Heart left ventricle (tissue), 16 donors: ENCODE data around the gene NCDN. TPM values are rescaled to one million over a fixed set of nuclear protein-coding genes. Genes with fewer than 3 reads are reported as not detected.

Experiments
- ATAC-seq, 4 donors: fragments of 200-7000 bp; cut with Tn5 transposase; one replicate each; pipeline ENCODE4 v1.9.1; 2020 to 2022; ENCODE audit warnings: moderate library complexity in 4 of 4, mild to moderate bottlenecking in 3 of 4, moderate number of reproducible peaks in 1 of 4
- DNase-seq, 5 donors: peaks; one replicate each; pipeline ENCODE4 v3.0.0-alpha.2; 2020
- H3K27ac ChIP-seq, 12 donors: fragments of 200-600 bp; sonication (generic) in 4 of 12; one replicate each; pipeline versions ENCODE4 v1.5.0 to v1.8.0; 2016 to 2022; ENCODE audit warnings: mild to moderate bottlenecking in 2 of 12
- H3K27me3 ChIP-seq, 9 donors: fragments of 200-600 bp; sonication (generic) in 2 of 9; one replicate each; pipeline versions ENCODE4 v1.5.1 to v1.8.0; 2016 to 2022; ENCODE audit warnings: mild to moderate bottlenecking in 3 of 9
- H3K36me3 ChIP-seq, 9 donors: fragments of 200-600 bp; sonication (generic) in 2 of 9; one replicate each; pipeline versions ENCODE4 v1.5.0 to v1.8.0; 2018 to 2022; ENCODE audit warnings: mild to moderate bottlenecking in 2 of 9
- H3K4me1 ChIP-seq, 12 donors: fragments of 200-600 bp; sonication (generic) in 4 of 12; one replicate each; pipeline versions ENCODE4 v1.5.0 to v1.8.0; 2016 to 2022; ENCODE audit warnings: mild to moderate bottlenecking in 3 of 12
- H3K4me3 ChIP-seq, 12 donors: fragments of 200-600 bp; sonication (generic) in 4 of 12; one replicate each; pipeline versions ENCODE4 v1.5.0 to v1.8.0; 2017 to 2022; ENCODE audit warnings: mild to moderate bottlenecking in 9 of 12, moderate library complexity in 4 of 12
- H3K9me3 ChIP-seq, 12 donors: fragments of 200-600 bp; sonication (generic) in 4 of 12; one replicate each; pipeline versions ENCODE4 v1.5.0 to v1.8.0; 2016 to 2022; ENCODE audit warnings: mild to moderate bottlenecking in 1 of 12
- POLR2A ChIP-seq, 2 donors: fragments of 450-650 bp; IDR thresholded peaks; one replicate each; pipeline ENCODE4 v1.6.1; 2017; ENCODE audit warnings: antibody characterized with exemption in 2 of 2, mild to moderate bottlenecking in 2 of 2, moderate library complexity in 2 of 2
- WGBS, 4 donors: extraction: QIAGEN DNeasy Blood & Tissue Kit in 2 of 4; methylation state at CpG; one replicate each; pipeline versions ENCODE4 v1.1.5 to v1.1.7; 2013 to 2018; 5-methylcytosine and 5-hydroxymethylcytosine counted together
- intact Hi-C, 10 donors: fragments of 100-400 bp; cut with DNase I; formaldehyde crosslinking; loops; one replicate each; pipeline versions ENCODE4 v1.11.1 to v1.14.2; 2022
- polyA plus RNA-seq, 2 donors: library from polyadenylated mRNA; stranded (reverse); fragments of 200-250 nt; gene quantifications; one replicate each; pipeline ENCODE4 v1.2.3, GENCODE V29; 2013
- total RNA-seq, 9 donors: library from RNA; depleted of rRNA in 2 of 9; stranded (reverse); fragments of >200 nt in 2 of 9; fragmentation: NEBNext Ultra II Directional in 3 of 9; extraction: Animal tissue kit (Norgen Biotek cat#: 25700) in 3 of 9; gene quantifications; one replicate each; pipeline versions ENCODE4 v1.1.0 to v1.2.4, GENCODE V29; 2016 to 2023
- TF ChIP-seq, protein P1 (sequence below), 12 donors: fragments of 200-600 bp; sonication (generic) in 4 of 12; IDR thresholded peaks; one replicate each; pipeline versions ENCODE4 v1.5.0 to v1.8.0; 2018 to 2022; ENCODE audit warnings: antibody characterized with exemption in 12 of 12, mild to moderate bottlenecking in 5 of 12
- donor health status: ischemic (EF 13 %, LVEDD 7.1; RV severe dilation, severe dysfunction).
- donor health status: healthy with polysubstance abuse.
- donor health status: DM: no; HTN: yes; CAD: no.
- donor health status: DM: no; HTN: no; CAD: no.
- donor health status: ischemic (EF 25% LVEDD 6.9; RV normal size, moderate dysfunction).
- donor health status: ischemic (EF 25% LVEDD 5.7; RV mildly dilated, moderate dysfunction).
- donor health status: healthy.
- donor health status: DM: yes; HTN: yes; CAD: no.
- donor health status: ischemic (EF 35%, LVEDD 5.7; RV mildly dilated, moderate dysfunction).
- donor health status: nonischemic (EF 11% LVEDD 7.7; RV severe dilation, severe dysfunction).
- donor health status: DM: yes; HTN: yes; CAD: no.
- donor health status: PGD.
- donor health status: ischemic (EF 29% LVEDD 5.4; RV normal size, mild dysfunction).
- donor health status: nonischemic (EF 23%, LVEDD 6.1; RV moderate dilation, normal function).

The NCDN gene
- total and polyA plus RNA-seq, 11 donors, result 14.6 to 44.4 (median 31.8) TPM

GRCh38 chr1:35554266-35555211 lies 3.1 kb upstream of the NCDN start:
- H3K27ac ChIP-seq, result peak overlapping the region in 8 of 12 donors; percentile 10 to 37 (median 20)
- no peaks in the 10 kb centered on the region for H3K27me3 ChIP-seq
- no peaks in the 10 kb centered on the region for H3K9me3 ChIP-seq
- H3K4me1 ChIP-seq, result peaks cover 0 to 53% (median 45%) of the 10 kb centered on the region in 12 donors
- WGBS, 4 donors, result 33 to 41% (median 37%) methylated on average over 7 of the region's 7 CpGs
- H3K36me3 ChIP-seq, result peaks cover 0 to 47% (median 43%) of the 10 kb centered on the region in 9 donors
- intact Hi-C loops, result loop anchor here in 3 of 10 donors (5.0 to 10.0 kb wide), 2 partner anchors 102 to 360 kb away; partner anchors contain the start of gene SFPQ (in 2 of the 3)
- ATAC-seq, result no peak
- TF ChIP-seq, protein P1, sequence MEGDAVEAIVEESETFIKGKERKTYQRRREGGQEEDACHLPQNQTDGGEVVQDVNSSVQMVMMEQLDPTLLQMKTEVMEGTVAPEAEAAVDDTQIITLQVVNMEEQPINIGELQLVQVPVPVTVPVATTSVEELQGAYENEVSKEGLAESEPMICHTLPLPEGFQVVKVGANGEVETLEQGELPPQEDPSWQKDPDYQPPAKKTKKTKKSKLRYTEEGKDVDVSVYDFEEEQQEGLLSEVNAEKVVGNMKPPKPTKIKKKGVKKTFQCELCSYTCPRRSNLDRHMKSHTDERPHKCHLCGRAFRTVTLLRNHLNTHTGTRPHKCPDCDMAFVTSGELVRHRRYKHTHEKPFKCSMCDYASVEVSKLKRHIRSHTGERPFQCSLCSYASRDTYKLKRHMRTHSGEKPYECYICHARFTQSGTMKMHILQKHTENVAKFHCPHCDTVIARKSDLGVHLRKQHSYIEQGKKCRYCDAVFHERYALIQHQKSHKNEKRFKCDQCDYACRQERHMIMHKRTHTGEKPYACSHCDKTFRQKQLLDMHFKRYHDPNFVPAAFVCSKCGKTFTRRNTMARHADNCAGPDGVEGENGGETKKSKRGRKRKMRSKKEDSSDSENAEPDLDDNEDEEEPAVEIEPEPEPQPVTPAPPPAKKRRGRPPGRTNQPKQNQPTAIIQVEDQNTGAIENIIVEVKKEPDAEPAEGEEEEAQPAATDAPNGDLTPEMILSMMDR (IDR thresholded peaks at IDR 0.05), result no peak
- TF ChIP-seq POLR2A (IDR thresholded peaks at IDR 0.05), result no peak
- no peak overlapping the region for H3K4me3 ChIP-seq
- DNase-seq, result peak in 1 of 5 donors; percentile 48

DNA sequence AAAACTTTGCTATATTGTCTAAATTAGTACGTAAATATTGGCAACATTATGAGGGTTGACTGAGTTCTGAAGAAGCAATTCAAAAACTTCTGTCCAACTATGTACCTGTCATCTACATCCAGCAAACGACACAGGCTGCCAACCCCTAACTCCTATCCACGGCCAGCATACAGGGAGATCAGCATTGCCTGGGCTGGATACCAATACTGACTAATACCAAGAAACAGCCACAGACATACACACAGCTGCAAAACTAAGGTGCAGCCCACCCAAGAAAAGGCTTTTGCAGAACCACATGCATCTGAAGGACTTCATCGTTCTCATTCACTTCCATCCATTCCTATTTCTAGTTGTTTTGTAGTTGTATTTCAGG lies 2.4 kb upstream of the NCDN start:
- H3K4me3 ChIP-seq, result no peak overlapping the region
- H3K27me3 ChIP-seq, result no peaks in the 10 kb centered on the region
- H3K4me1 ChIP-seq, result peaks cover 0 to 55% (median 45%) of the 10 kb centered on the region in 12 donors
- H3K36me3 ChIP-seq, result peaks cover 0 to 41% (median 38%) of the 10 kb centered on the region in 9 donors
- no peak for ATAC-seq
- 60 to 67% (median 64%) methylated on average over 4 of the region's 4 CpGs for WGBS, 4 donors
- H3K27ac ChIP-seq, result peak overlapping the region in 2 of 12 donors; percentile 21 to 97
- TF ChIP-seq POLR2A (IDR thresholded peaks at IDR 0.05), result no peak
- TF ChIP-seq, protein P1 (IDR thresholded peaks at IDR 0.05), result no peak
- no peaks in the 10 kb centered on the region for H3K9me3 ChIP-seq
- intact Hi-C loops, result loop anchor here in 3 of 10 donors (5.0 to 10.0 kb wide), 2 partner anchors 103 to 360 kb away; partner anchors contain the start of gene SFPQ (in 2 of the 3)
- no peak for DNase-seq

DNA sequence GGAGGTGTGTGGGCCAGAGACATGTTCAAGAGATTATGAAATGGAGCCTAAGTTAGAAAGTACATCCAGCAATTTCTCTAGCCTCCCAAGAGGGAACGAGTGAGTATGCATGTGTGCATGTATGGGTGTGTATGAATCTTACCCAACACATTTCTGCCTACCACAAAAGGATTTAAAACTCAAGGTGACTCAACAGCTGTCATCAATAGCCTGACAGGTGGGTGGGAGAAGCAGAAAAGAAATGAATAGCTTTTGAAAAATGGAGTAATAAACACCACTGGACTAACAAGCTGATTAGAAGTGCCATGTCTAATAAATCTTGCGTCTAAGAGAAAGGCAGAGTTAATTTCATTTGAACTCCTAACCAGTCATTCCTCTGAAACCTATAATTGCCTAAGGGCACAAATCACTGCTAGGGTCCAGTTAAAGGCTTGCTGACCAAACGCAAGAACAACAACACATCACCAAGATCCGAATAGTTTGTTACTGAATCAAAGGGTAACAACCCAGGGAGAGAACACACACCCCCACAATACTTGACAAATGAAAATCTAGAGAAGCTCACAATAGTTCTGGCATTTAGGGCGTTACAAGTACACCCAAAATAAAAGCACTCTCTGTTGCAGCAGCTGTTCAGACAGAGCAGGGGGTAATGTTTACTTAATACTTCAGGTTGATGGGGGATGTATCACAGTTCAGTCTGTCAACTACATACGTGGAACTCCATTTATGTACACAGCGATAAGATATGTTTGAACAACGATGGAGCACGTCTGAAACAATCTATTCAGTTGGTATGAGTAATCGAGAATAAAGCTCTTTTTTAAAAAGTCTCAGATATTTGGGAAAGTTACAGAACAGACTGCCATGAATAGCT lies 1.8 kb upstream of the NCDN start:
- no peaks in the 10 kb centered on the region for H3K27me3 ChIP-seq
- H3K4me3 ChIP-seq, result peak overlapping the region in 10 of 12 donors; percentile 84 to 98 (median 93)
- no peaks in the 10 kb centered on the region for H3K9me3 ChIP-seq
- WGBS, 4 donors, result 49 to 53% (median 51%) methylated on average over 10 of the region's 10 CpGs
- H3K27ac ChIP-seq, result peak overlapping the region in 6 of 12 donors; percentile 94 to 99 (median 98)
- no peak for TF ChIP-seq POLR2A (IDR thresholded peaks at IDR 0.05)
- TF ChIP-seq, protein P1 (IDR thresholded peaks at IDR 0.05), result no peak
- intact Hi-C loops, result loop anchor here in 3 of 10 donors (5.0 to 10.0 kb wide), 2 partner anchors 104 to 361 kb away; partner anchors contain the start of gene SFPQ (in 2 of the 3)
- peaks cover 0 to 61% (median 48%) of the 10 kb centered on the region in 12 donors for H3K4me1 ChIP-seq
- DNase-seq (no peak), ATAC-seq (no peak)
- H3K36me3 ChIP-seq, result peaks cover 0 to 35% (median 32%) of the 10 kb centered on the region in 9 donors
